ENCODE measurements around the gene UNC13D. TPM values are rescaled to one million over a fixed set of nuclear protein-coding genes. Genes with fewer than 3 reads are reported as not detected.

Gene UNC13D
- total RNA-seq, 1 donor from 2014 or later = 102 TPM

DNA sequence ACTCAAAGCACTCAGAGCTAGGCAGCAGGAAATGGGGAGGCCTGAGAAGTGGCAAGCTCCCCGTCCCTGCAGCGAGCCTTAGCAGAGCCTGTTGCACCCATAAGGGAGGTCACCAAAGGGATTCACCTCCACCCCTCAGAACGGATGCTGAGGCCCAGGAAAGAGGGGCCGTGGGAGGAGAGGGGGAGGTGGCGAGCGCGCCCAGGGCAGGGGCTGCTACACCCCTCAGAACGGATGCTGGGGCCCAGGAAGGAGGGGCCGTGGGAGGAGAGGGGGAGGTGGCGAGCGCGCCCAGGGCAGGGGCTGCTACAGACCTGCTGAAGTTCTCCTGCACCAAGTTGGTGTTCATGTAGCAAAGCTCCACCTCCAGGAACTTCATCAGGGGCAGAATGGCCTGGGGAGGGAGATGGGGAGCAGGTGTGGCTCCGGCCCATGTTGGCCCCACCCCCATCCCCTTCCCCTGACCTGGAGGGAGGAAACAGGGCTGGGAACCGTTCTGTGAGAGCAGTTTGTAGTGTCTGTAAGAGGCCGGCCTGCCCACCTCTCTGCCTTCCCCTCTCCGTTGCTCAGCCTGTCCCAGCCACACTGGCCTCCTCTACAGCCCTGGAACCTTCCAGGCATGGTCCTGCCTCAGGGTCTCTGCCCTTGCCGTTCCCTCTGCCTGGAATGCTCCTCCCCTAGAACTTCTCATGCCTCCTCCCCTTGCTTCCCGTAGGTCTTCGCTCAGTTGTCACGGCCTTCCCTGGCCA lies 11.4 kb downstream of the UNC13D start:
- ATAC-seq (ENCODE audit: low read depth) (no peak), DNase-seq (no peak)
- intact Hi-C loops (cut with micrococcal nuclease) = no loop called here
- Mint-ChIP-seq H3K9me3 (no peaks in the 10 kb centered on the region), H3K4me3 (no peak overlapping the region), H3K4me1 (peaks cover 16% of the 10 kb centered on the region), H3K27ac (peak overlapping the region; percentile 47), H3K27me3 (no peaks in the 10 kb centered on the region), H3K36me3 (ENCODE audit: low read depth) (peaks cover 57% of the 10 kb centered on the region)
- CTCF ChIA-PET = interaction anchor here (1.4 kb wide), 1 partner anchor 79 kb away, joined by 3 read pairs; no protein-coding TSS in a partner anchor
- TF ChIP-seq, protein P1, sequence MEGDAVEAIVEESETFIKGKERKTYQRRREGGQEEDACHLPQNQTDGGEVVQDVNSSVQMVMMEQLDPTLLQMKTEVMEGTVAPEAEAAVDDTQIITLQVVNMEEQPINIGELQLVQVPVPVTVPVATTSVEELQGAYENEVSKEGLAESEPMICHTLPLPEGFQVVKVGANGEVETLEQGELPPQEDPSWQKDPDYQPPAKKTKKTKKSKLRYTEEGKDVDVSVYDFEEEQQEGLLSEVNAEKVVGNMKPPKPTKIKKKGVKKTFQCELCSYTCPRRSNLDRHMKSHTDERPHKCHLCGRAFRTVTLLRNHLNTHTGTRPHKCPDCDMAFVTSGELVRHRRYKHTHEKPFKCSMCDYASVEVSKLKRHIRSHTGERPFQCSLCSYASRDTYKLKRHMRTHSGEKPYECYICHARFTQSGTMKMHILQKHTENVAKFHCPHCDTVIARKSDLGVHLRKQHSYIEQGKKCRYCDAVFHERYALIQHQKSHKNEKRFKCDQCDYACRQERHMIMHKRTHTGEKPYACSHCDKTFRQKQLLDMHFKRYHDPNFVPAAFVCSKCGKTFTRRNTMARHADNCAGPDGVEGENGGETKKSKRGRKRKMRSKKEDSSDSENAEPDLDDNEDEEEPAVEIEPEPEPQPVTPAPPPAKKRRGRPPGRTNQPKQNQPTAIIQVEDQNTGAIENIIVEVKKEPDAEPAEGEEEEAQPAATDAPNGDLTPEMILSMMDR (IDR thresholded peaks at IDR 0.05) = no peak
- POLR2A ChIA-PET = interaction anchor here (1.5 to 1.6 kb wide), 3 partner anchors 11 to 57 kb away, joined by 3 to 8 read pairs (median 3); partner anchors contain the start of genes UNC13D and WBP2

DNA sequence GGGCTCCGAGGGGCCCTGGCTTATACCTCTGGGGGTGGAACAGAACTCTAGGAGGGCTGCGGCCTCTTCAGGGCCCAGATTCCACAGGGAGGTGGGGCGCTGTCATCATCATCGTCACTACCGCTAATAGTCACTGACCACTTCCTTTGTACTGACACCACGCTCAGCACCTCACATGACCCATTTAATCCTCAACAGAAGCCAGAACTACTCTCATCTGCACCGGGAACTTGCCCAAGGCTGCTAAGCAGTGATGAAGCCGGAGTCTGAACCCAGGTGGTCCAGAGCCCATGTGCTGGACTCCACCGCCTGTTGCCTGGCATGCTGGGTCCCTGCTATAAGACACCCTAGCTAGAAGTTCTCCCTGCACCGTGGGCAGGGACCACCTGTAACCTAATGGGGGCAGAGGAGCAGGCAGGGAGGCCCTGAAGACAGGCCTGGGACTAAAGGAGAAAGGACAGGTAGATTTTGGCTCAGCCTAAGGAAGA lies 12.0 kb downstream of the UNC13D start:
- Mint-ChIP-seq H3K27me3 (no peaks in the 10 kb centered on the region), H3K36me3 (ENCODE audit: low read depth) (peaks cover 52% of the 10 kb centered on the region)

DNA sequence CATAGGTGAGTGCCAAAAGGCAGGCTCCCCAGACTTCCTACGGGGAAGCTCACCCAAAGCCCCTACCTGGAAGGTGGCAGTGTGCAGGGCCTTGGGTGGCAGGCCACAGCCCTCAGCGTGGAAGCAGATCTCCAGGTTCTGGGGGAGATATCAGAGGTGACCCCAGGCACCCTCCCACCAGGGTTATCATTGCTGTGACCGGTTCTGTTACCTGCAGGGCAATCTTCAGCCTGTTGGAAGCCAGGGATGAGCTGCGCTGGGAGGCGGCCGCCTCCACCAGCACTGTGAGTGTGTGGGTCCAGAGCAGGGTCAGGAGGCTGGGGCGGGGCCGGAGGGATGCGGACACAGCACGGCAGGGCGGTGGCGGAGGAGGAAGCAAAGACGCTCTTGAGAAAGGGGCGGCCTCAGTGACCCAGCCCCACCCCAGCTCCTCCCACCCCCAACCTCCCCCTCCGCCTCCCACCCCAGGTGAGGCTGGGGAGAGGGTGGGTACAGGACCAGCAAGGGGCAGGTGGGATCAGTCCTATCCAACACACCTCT lies 13.1 kb downstream of the UNC13D start:
- ChIA-PET CTCF (interaction anchor here (1.2 to 6.7 kb wide), 3 partner anchors 65 to 78 kb away, joined by 4 to 68 read pairs (median 54); partner anchors contain the start of genes GALK1 and TRIM65), POLR2A (interaction anchor here (0.7 to 7.0 kb wide), 4 partner anchors 24 to 78 kb away, joined by 4 to 90 read pairs (median 14); partner anchors contain the start of gene WBP2)
- no peak overlapping the region for H3K4me3 Mint-ChIP-seq
- intact Hi-C loops (cut with micrococcal nuclease) = no loop called here
- ATAC-seq (ENCODE audit: low read depth) = no peak
- no peak overlapping the region for H3K27ac Mint-ChIP-seq
- H3K4me1 Mint-ChIP-seq = peaks cover 24% of the 10 kb centered on the region
- TF ChIP-seq, protein P1 (IDR thresholded peaks at IDR 0.05) = no peak
- H3K36me3 Mint-ChIP-seq (ENCODE audit: low read depth) = peaks cover 49% of the 10 kb centered on the region
- DNase-seq = no peak
- H3K27me3 Mint-ChIP-seq = no peaks in the 10 kb centered on the region
- H3K9me3 Mint-ChIP-seq = no peaks in the 10 kb centered on the region

More for the DNA sequence above, 12.0 kb downstream of the UNC13D start:
- ATAC-seq (ENCODE audit: low read depth) = no peak
- Mint-ChIP-seq H3K27ac (peak overlapping the region; percentile 47), H3K4me3 (no peak overlapping the region), H3K4me1 (peaks cover 20% of the 10 kb centered on the region), H3K9me3 (no peaks in the 10 kb centered on the region)
- ChIA-PET CTCF (interaction anchor here (1.4 kb wide), 1 partner anchor 78 kb away, joined by 3 read pairs; no protein-coding TSS in a partner anchor), POLR2A (interaction anchor here (0.6 to 1.6 kb wide), 3 partner anchors 12 to 74 kb away, joined by 3 to 8 read pairs (median 4); partner anchors contain the start of genes UNC13D and WBP2)
- DNase-seq = no peak
- intact Hi-C loops (cut with micrococcal nuclease) = no loop called here
- TF ChIP-seq, protein P1 (IDR thresholded peaks at IDR 0.05) = no peak

DNA sequence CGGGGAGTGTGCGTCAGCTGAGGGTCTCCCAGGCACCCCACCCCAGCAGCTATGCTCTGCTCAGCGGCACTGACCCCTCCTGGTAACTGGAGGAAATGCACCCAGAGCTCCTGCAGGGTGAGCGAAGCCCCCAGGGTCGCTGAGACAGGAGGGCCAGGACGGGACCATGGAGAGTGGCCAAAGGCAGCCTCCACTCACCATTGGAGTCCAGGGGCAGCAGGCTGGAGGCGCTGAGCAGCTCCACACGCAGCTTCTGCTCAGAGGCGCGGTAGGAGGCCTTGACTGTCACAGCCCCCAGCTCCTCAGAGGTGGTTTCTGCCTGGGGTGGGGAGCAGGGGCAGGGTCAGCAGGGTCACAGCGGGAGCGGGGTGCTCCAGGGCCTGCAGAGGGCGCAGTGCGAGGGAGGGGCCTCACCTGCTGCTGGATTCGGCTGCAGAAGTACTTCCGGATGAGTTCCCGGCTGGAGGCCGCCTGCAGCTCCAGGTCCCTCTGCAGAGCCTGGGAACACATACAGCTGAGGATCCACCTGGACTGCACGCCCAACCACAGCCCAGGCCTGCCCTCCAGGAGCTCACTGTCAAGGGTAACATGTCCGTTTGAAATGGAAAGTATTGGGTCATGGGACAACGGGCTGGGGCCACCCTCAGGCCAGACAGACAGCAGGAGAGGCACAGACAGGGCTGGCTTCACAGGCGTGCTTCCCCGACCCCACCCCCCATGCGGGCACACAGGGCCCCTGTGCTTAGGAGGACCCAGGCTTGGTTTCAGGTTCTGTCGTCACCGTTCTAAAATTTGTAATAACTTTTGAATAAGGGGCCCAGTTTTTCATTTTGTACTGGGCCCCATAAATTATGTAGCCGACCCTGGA lies 13.8 kb downstream of the UNC13D start:
- ChIA-PET POLR2A (interaction anchor here (0.6 to 7.0 kb wide), 16 partner anchors 9 to 374 kb away, joined by 3 to 90 read pairs (median 3); partner anchors contain the start of genes TMEM94, TRIM65, UNC13D and WBP2), CTCF (interaction anchor here (0.8 to 6.7 kb wide), 17 partner anchors 9 to 198 kb away, joined by 3 to 68 read pairs (median 4); partner anchors contain the start of genes GALK1, SMIM5, TRIM65 and UNC13D)
- peak; percentile 46 for DNase-seq
- no peaks in the 10 kb centered on the region for H3K27me3 Mint-ChIP-seq
- no peak overlapping the region for H3K27ac Mint-ChIP-seq
- peaks cover 49% of the 10 kb centered on the region for H3K36me3 Mint-ChIP-seq (ENCODE audit: low read depth)
- H3K4me3 Mint-ChIP-seq = no peak overlapping the region
- peaks cover 24% of the 10 kb centered on the region for H3K4me1 Mint-ChIP-seq
- intact Hi-C loops (cut with micrococcal nuclease) = no loop called here
- no peaks in the 10 kb centered on the region for H3K9me3 Mint-ChIP-seq
- peak; percentile 25 for ATAC-seq (ENCODE audit: low read depth)
- TF ChIP-seq, protein P1 (IDR thresholded peaks at IDR 0.05) = no peak
